CD4-positive, CD25-positive, alpha-beta regulatory T cell (primary cell): ENCODE data around the gene ANKRD39. TPM values are rescaled to one million over a fixed set of nuclear protein-coding genes. Genes with fewer than 3 reads are reported as not detected.

Source experiments
- ATAC-seq, 2 donors: fragments of 150-1000 bp; cut with Tn5 transposase; one replicate each; pipeline ENCODE4 v1.10.0; 2021; ENCODE audit warnings: low read depth in 2 of 2, moderate number of reproducible peaks in 2 of 2, moderate library complexity in 1 of 2
- DNase-seq, 3 donors: peaks; one replicate each; pipeline versions ENCODE4 v3.0.0 to v3.0.0-alpha.2; 2012 to 2022; ENCODE audit warnings: mixed read lengths in 1 of 3
- H3K27ac ChIP-seq: one replicate; pipeline ENCODE4 v1.7.0; 2013; ENCODE audit warnings: mild to moderate bottlenecking, low read length; ENCODE audit not compliant: insufficient read depth, poor library complexity, severe bottlenecking
- H3K27me3 ChIP-seq: one replicate; pipeline ENCODE4 v1.7.0; 2013; ENCODE audit warnings: low read length; ENCODE audit not compliant: control insufficient read depth, insufficient read depth
- H3K36me3 ChIP-seq: one replicate; pipeline ENCODE4 v1.7.0; 2013; ENCODE audit warnings: mild to moderate bottlenecking, low read length, moderate library complexity; ENCODE audit not compliant: control insufficient read depth, insufficient read depth
- H3K4me1 ChIP-seq: 2 replicates; pipeline ENCODE4 v1.7.0; 2013; ENCODE audit warnings: mild to moderate bottlenecking, low read length; ENCODE audit not compliant: insufficient read depth, control insufficient read depth, poor library complexity, severe bottlenecking
- H3K4me3 ChIP-seq: one replicate; pipeline ENCODE4 v1.7.0; 2013; ENCODE audit warnings: low read depth, mild to moderate bottlenecking, low read length, moderate library complexity
- H3K9me3 ChIP-seq, 2 experiments: 1 replicate in 1 of 2; 2 replicates in 1 of 2; pipeline ENCODE4 v1.7.0; 2013; ENCODE audit warnings: low read length in 2 of 2, mild to moderate bottlenecking in 1 of 2, moderate library complexity in 1 of 2; ENCODE audit not compliant: control insufficient read depth in 2 of 2
- H3K27ac Mint-ChIP-seq, 3 donors: one replicate each; pipeline ENCODE4 v1.8.0; 2020 to 2022; ENCODE audit warnings: mild to moderate bottlenecking in 3 of 3, mixed read lengths in 3 of 3, moderate library complexity in 2 of 3
- H3K27me3 Mint-ChIP-seq: one replicate; pipeline ENCODE4 v1.8.0; 2022; ENCODE audit warnings: mild to moderate bottlenecking, mixed read lengths
- H3K36me3 Mint-ChIP-seq: one replicate; pipeline ENCODE4 v1.8.0; 2020; ENCODE audit warnings: mixed read lengths
- H3K4me1 Mint-ChIP-seq, 4 donors: one replicate each; pipeline ENCODE4 v1.8.0; 2020 to 2022; ENCODE audit warnings: mixed read lengths in 4 of 4, mild to moderate bottlenecking in 1 of 4
- H3K4me3 Mint-ChIP-seq, 4 donors: one replicate each; pipeline ENCODE4 v1.8.0; 2020 to 2022; ENCODE audit warnings: mild to moderate bottlenecking in 4 of 4, mixed read lengths in 4 of 4, moderate library complexity in 3 of 4
- H3K9me3 Mint-ChIP-seq, 7 donors: one replicate each; pipeline ENCODE4 v1.8.0; 2020 to 2022; ENCODE audit warnings: mixed read lengths in 7 of 7, mild to moderate bottlenecking in 3 of 7, moderate library complexity in 2 of 7
- polyA plus RNA-seq, 4 donors: library from polyadenylated mRNA; unstranded; fragments of 300-500 nt; fragmentation: Illumina TruSeq; gene quantifications; one replicate each; pipeline ENCODE4 v1.2.3, GENCODE V29; 2021
- total RNA-seq: library from RNA; stranded (reverse); gene quantifications from one replicate; pipeline ENCODE4 v1.2.3, GENCODE V29; 2022

ANKRD39 gene
- total and polyA plus RNA-seq, 5 donors from 2014 or later: 30.2 to 44.4 (median 35.0) TPM

GRCh38 chr2:96819128-96819875, 38.5 kb downstream of the ANKRD39 start:
- H3K27ac Mint-ChIP-seq: peak overlapping the region; percentile 51 to 79 (median 69)
- Histone ChIP-seq H3K36me3 (peaks cover 21% of the 10 kb centered on the region), H3K4me3 (peak overlapping the region; percentile 57), H3K9me3 (no peaks in the 10 kb centered on the region), H3K4me1 (peaks cover 53% of the 10 kb centered on the region), H3K27ac (no peak overlapping the region), H3K27me3 (no peaks in the 10 kb centered on the region)
- peaks cover 5% of the 10 kb centered on the region for H3K36me3 Mint-ChIP-seq
- H3K9me3 Mint-ChIP-seq: no peaks in the 10 kb centered on the region
- H3K4me3 Mint-ChIP-seq: peak overlapping the region; percentile 87 to 96 (median 94)
- H3K4me1 Mint-ChIP-seq: peaks cover 25 to 71% (median 55%) of the 10 kb centered on the region in 4 donors
- ATAC-seq (no peak), DNase-seq (no peak)
- no peaks in the 10 kb centered on the region for H3K27me3 Mint-ChIP-seq

GRCh38 chr2:96817882-96818281, 39.9 kb downstream of the ANKRD39 start:
- Histone ChIP-seq H3K9me3 (no peaks in the 10 kb centered on the region), H3K36me3 (peaks cover 8% of the 10 kb centered on the region), H3K4me1 (peaks cover 53% of the 10 kb centered on the region), H3K4me3 (peak overlapping the region; percentile 75), H3K27ac (no peak overlapping the region), H3K27me3 (no peaks in the 10 kb centered on the region)
- Mint-ChIP-seq H3K4me3 (peak overlapping the region; percentile 87 to 96 (median 94)), H3K36me3 (peaks cover 6% of the 10 kb centered on the region), H3K9me3 (no peaks in the 10 kb centered on the region), H3K4me1 (peaks cover 27 to 70% (median 52%) of the 10 kb centered on the region in 4 donors), H3K27me3 (no peaks in the 10 kb centered on the region), H3K27ac (peak overlapping the region in 2 of 3 donors; percentile 73 to 87)
- ATAC-seq: no peak
- DNase-seq: no peak

- DNase-seq (peak in 1 of 3 donors; percentile 24), ATAC-seq (no peak)
- Histone ChIP-seq H3K27ac (no peak overlapping the region), H3K4me1 (peaks cover 53% of the 10 kb centered on the region), H3K27me3 (no peaks in the 10 kb centered on the region), H3K9me3 (no peaks in the 10 kb centered on the region), H3K4me3 (peak overlapping the region; percentile 75), H3K36me3 (peaks cover 5% of the 10 kb centered on the region)
- H3K27me3 Mint-ChIP-seq: no peaks in the 10 kb centered on the region
- H3K4me1 Mint-ChIP-seq: peaks cover 30 to 70% (median 54%) of the 10 kb centered on the region in 4 donors
- peak overlapping the region in 2 of 3 donors; percentile 73 to 87 for H3K27ac Mint-ChIP-seq
- peaks cover 8% of the 10 kb centered on the region for H3K36me3 Mint-ChIP-seq
- peak overlapping the region; percentile 87 to 96 (median 94) for H3K4me3 Mint-ChIP-seq
- H3K9me3 Mint-ChIP-seq: no peaks in the 10 kb centered on the region
These were observed 40.7 kb downstream of the ANKRD39 start for GRCh38 chr2:96816836-96817702.

- Mint-ChIP-seq H3K4me3 (peak within 1 kb of the TSS; percentile 93 to 96 (median 96)), H3K36me3 (peaks cover 8% of the 10 kb centered on the region), H3K27me3 (no peaks in the 10 kb centered on the region), H3K9me3 (no peaks in the 10 kb centered on the region), H3K27ac (peak within 1 kb of the TSS; percentile 86 to 90 (median 89)), H3K4me1 (peaks cover 30 to 67% (median 53%) of the 10 kb centered on the region in 4 donors)
- Histone ChIP-seq H3K9me3 (no peaks in the 10 kb centered on the region), H3K27me3 (no peaks in the 10 kb centered on the region), H3K27ac (peak within 1 kb of the TSS; percentile 69), H3K4me3 (peak within 1 kb of the TSS; percentile 75), H3K4me1 (peaks cover 48% of the 10 kb centered on the region), H3K36me3 (peaks cover 5% of the 10 kb centered on the region)
- peak; percentile 93 to 95 (median 94) for DNase-seq
- ATAC-seq: peak; percentile 90 to 92
These were observed 41.5 kb downstream of the ANKRD39 start, which contains the start of gene CNNM3 for GRCh38 chr2:96816127-96816835. Gene CNNM3 (plus strand): TSS chr2:96816268. CDS start chr2:96816278, 10 bp downstream.

GRCh38 chr2:96815326-96816126, 42.3 kb downstream of the ANKRD39 start:
- H3K27me3 ChIP-seq: no peaks in the 10 kb centered on the region
- Mint-ChIP-seq H3K36me3 (peaks cover 8% of the 10 kb centered on the region), H3K27me3 (no peaks in the 10 kb centered on the region), H3K9me3 (no peaks in the 10 kb centered on the region), H3K27ac (peak overlapping the region; percentile 86 to 90 (median 89)), H3K4me1 (peaks cover 30 to 65% (median 51%) of the 10 kb centered on the region in 4 donors), H3K4me3 (peak overlapping the region; percentile 93 to 96 (median 94))
- peak overlapping the region; percentile 73 for H3K4me3 ChIP-seq
- DNase-seq (peak in 1 of 3 donors; percentile 62), ATAC-seq (no peak)
- H3K4me1 ChIP-seq: peaks cover 41% of the 10 kb centered on the region
- H3K27ac ChIP-seq: peak overlapping the region; percentile 69
- H3K9me3 ChIP-seq: no peaks in the 10 kb centered on the region
- H3K36me3 ChIP-seq: no peaks in the 10 kb centered on the region

GRCh38 chr2:96813656-96814055, 44.2 kb downstream of the ANKRD39 start:
- no peak overlapping the region for H3K27ac Mint-ChIP-seq
- H3K4me1 ChIP-seq: peaks cover 23% of the 10 kb centered on the region
- no peaks in the 10 kb centered on the region for H3K27me3 ChIP-seq
- DNase-seq: no peak
- peaks cover 3% of the 10 kb centered on the region for H3K36me3 Mint-ChIP-seq
- no peak overlapping the region for H3K27ac ChIP-seq
- no peaks in the 10 kb centered on the region for H3K27me3 Mint-ChIP-seq
- H3K9me3 Mint-ChIP-seq: no peaks in the 10 kb centered on the region
- H3K4me3 Mint-ChIP-seq: peak overlapping the region in 2 of 4 donors; percentile 66 to 77
- H3K9me3 ChIP-seq: no peaks in the 10 kb centered on the region
- H3K4me3 ChIP-seq: no peak overlapping the region
- no peaks in the 10 kb centered on the region for H3K36me3 ChIP-seq
- H3K4me1 Mint-ChIP-seq: peaks cover 16 to 53% (median 33%) of the 10 kb centered on the region in 4 donors
- no peak for ATAC-seq
